ENCODE measurements around the gene U2AF2. TPM values are rescaled to one million over a fixed set of nuclear protein-coding genes. Genes with fewer than 3 reads are reported as not detected.

Gene U2AF2
- total and polyA plus RNA-seq, 2 of the 4 experiments (the other 2 are of a cell fraction): 120 to 260 TPM

GRCh38 chr19:55674459-55674840 lies 19.6 kb downstream of the U2AF2 start:
- ATAC-seq (ENCODE audit: low read depth) (no peak), DNase-seq (no peak)
- ChIA-PET POLR2A (ENCODE audit: unreplicated experiment) (no interaction called here), CTCF (no interaction called here)
- H2BK120ac ChIP-seq (ENCODE audit: low read depth, low read length): no peak overlapping the region
- H2AK5ac ChIP-seq (ENCODE audit: low read depth, low read length): no peak overlapping the region
- dilution Hi-C loops (cut with HindIII; ENCODE audit: low sequenced_read_pairs, unreplicated experiment) (no loop called here), in situ Hi-C loops (cut with MboI; ENCODE audit: low sequenced_read_pairs) (loop anchor here (25.0 kb wide), 2 partner anchors 1212 to 1537 kb away; partner anchors contain the start of genes CDC42EP5, CNOT3 and LENG9), intact Hi-C loops (cut with micrococcal nuclease) (loop anchor here (2.0 kb wide), 1 partner anchor 20 kb away; the partner anchor contains the start of gene U2AF2)
- no peak overlapping the region for H4K5ac ChIP-seq (ENCODE audit: low read depth, low read length)
- peak overlapping the region; percentile 80 for H3K4me3 ChIP-seq (ENCODE audit: insufficient read depth, low read depth, low read length)
- peak overlapping the region; percentile 31 for H3K9ac ChIP-seq (ENCODE audit: low read depth, low read length)
- H3K4ac ChIP-seq (ENCODE audit: low read depth, low read length): 0 out of 2 replicates have a peak overlapping the region, but pooled peaks have one; percentile 27
- H2BK20ac ChIP-seq (ENCODE audit: low read depth, low read length): no peak overlapping the region
- no peak overlapping the region for H2AFZ ChIP-seq (replicated peaks; ENCODE audit: low read length, poor library complexity)
- TF ChIP-seq RAD21 (IDR thresholded peaks at IDR 0.05; ENCODE audit: low read length) (no peak), ELK1 (IDR thresholded peaks at IDR 0.05; ENCODE audit: borderline replicate concordance, low read depth, low read length) (no peak), FOS (IDR thresholded peaks at IDR 0.05; ENCODE audit: low read depth, low read length) (no peak), CTCF (conservative IDR thresholded peaks at IDR 0.05; ENCODE audit: low read depth, low read length) (no peak), RCOR1 (IDR thresholded peaks at IDR 0.05; ENCODE audit: insufficient replicate concordance, low read length) (no peak), CHD1 (IDR thresholded peaks at IDR 0.05; ENCODE audit: low read depth, low read length) (no peak), SMC3 (IDR thresholded peaks at IDR 0.05; ENCODE audit: low read depth, low read length) (no peak), NFE2L2 (IDR thresholded peaks at IDR 0.05; ENCODE audit: low read depth, low read length) (no peak), BHLHE40 (IDR thresholded peaks at IDR 0.05; ENCODE audit: low read depth, low read length) (no peak), MAZ (IDR thresholded peaks at IDR 0.05; ENCODE audit: borderline replicate concordance, low read depth, low read length) (no peak), MAFK (IDR thresholded peaks at IDR 0.05; ENCODE audit: low read depth, low read length) (no peak), CEBPB (IDR thresholded peaks at IDR 0.05; ENCODE audit: low read depth, low read length) (no peak), USF2 (IDR thresholded peaks at IDR 0.05; ENCODE audit: low read depth, low read length) (no peak), POLR2A (IDR thresholded peaks at IDR 0.05; ENCODE audit: low read depth, low read length) (no peak), RFX5 (IDR thresholded peaks at IDR 0.05; ENCODE audit: low read depth, low read length) (no peak), MXI1 (IDR thresholded peaks at IDR 0.05; ENCODE audit: borderline replicate concordance, low read depth, low read length) (no peak)
- no peak overlapping the region for H3K23ac ChIP-seq (ENCODE audit: low read depth, low read length)
- peaks cover 2% of the 10 kb centered on the region; the same call in 1 of the 2 replicates for H3K9me1 ChIP-seq (ENCODE audit: insufficient read depth, low read length)
- peak overlapping the region in 1 of 2 experiments; percentile 53; a peak in 1 of 4 replicates for H4K8ac ChIP-seq (ENCODE audit: low read depth in 2 of 2, low read length in 2 of 2)
- H3K36me3 ChIP-seq (ENCODE audit: control insufficient read depth, insufficient read depth, low read length): peaks cover 42% of the 10 kb centered on the region
- H4K20me1 ChIP-seq (ENCODE audit: insufficient read depth, low read length): peaks cover 63% of the 10 kb centered on the region
- H3K27me3 ChIP-seq (ENCODE audit: control insufficient read depth, insufficient read depth, low read length): no peaks in the 10 kb centered on the region
- peak overlapping the region; percentile 28; the same call in 1 of the 2 replicates for H3K27ac ChIP-seq (ENCODE audit: insufficient read depth, low read length)
- no TSS peak for BruUV-seq (replicated peaks)
- H3K9me3 ChIP-seq (ENCODE audit: control insufficient read depth, insufficient read depth, low read length): no peaks in the 10 kb centered on the region
- H3K14ac ChIP-seq (replicated peaks; ENCODE audit: low read depth, low read length): no peak overlapping the region
- peaks cover 16 to 58% of the 10 kb centered on the region in 2 experiments; a peak in 3 of 4 replicates for H3K79me1 ChIP-seq (ENCODE audit: low read depth in 1 of 2, low read length in 2 of 2)
- H3K18ac ChIP-seq (ENCODE audit: low read depth, low read length): no peak overlapping the region
- no peak overlapping the region for H4K91ac ChIP-seq (ENCODE audit: insufficient read depth, low read depth, low read length)
- H2BK15ac ChIP-seq (ENCODE audit: low read depth, low read length): no peak overlapping the region
- 69% methylated on average over 2 of the region's 17 CpGs; no CpG with 5 or more reads in 1 of the 2 experiments for WGBS, 2 experiments (ENCODE audit: extremely low coverage in 2 of 2, insufficient read length in 1 of 2)
- H3K56ac ChIP-seq (ENCODE audit: extremely low read depth, insufficient read depth, low read length): no peak overlapping the region
- peaks cover 5% of the 10 kb centered on the region; the same call in 1 of the 2 replicates for H3K4me1 ChIP-seq (ENCODE audit: control insufficient read depth, insufficient read depth, low read length)
- no peak overlapping the region for H2BK5ac ChIP-seq (ENCODE audit: low read depth, low read length, poor library complexity, severe bottlenecking)
- no peak overlapping the region for H2AK9ac ChIP-seq (replicated peaks; ENCODE audit: low read depth, low read length, poor library complexity)
- H3K4me2 ChIP-seq (ENCODE audit: low read depth, low read length): peak overlapping the region; percentile 42
